Natural killer cell (primary cell): Measurements from ENCODE around the gene PIGL. TPM values are rescaled to one million over a fixed set of nuclear protein-coding genes. Genes with fewer than 3 reads are reported as not detected.

Experiments
- ATAC-seq, 3 donors: fragments of 150-1000 bp in 2 of 3; fragments of 200-7000 bp in 1 of 3; cut with Tn5 transposase; 1 replicate in 1 of 3; 2 replicates in 2 of 3; pipeline ENCODE4 v1.10.0; 2021; ENCODE audit warnings: mild to moderate bottlenecking in 2 of 3, moderate library complexity in 2 of 3
- DNase-seq, 2 donors: peaks; one replicate each; pipeline versions ENCODE4 v3.0.0 to v3.0.0-alpha.2; 2013 to 2021; ENCODE audit warnings: mixed read lengths in 1 of 2
- H3K27ac ChIP-seq: one replicate; pipeline ENCODE4 v1.5.1; 2013; ENCODE audit warnings: mild to moderate bottlenecking, low read length
- H3K27me3 ChIP-seq: one replicate; pipeline ENCODE4 v1.6.1; 2013; ENCODE audit warnings: low read length; ENCODE audit not compliant: control insufficient read depth, insufficient read depth
- H3K36me3 ChIP-seq: one replicate; pipeline ENCODE4 v1.6.1; 2013; ENCODE audit warnings: low read length; ENCODE audit not compliant: control insufficient read depth, insufficient read depth
- H3K4me1 ChIP-seq: one replicate; pipeline ENCODE4 v1.6.1; 2013; ENCODE audit warnings: low read length; ENCODE audit not compliant: control insufficient read depth, insufficient read depth
- H3K4me3 ChIP-seq: one replicate; pipeline ENCODE4 v1.5.1; 2013; ENCODE audit warnings: low read length
- H3K9me3 ChIP-seq: one replicate; pipeline ENCODE4 v1.6.1; 2013; ENCODE audit warnings: low read length; ENCODE audit not compliant: control insufficient read depth, insufficient read depth
- H3K27ac Mint-ChIP-seq, 2 donors: one replicate each; pipeline ENCODE4 v1.8.0; 2022; ENCODE audit warnings: mild to moderate bottlenecking in 2 of 2, mixed read lengths in 2 of 2, moderate library complexity in 1 of 2
- H3K27me3 Mint-ChIP-seq, 2 donors: one replicate each; pipeline ENCODE4 v1.8.0; 2022; ENCODE audit warnings: low read depth in 2 of 2, mixed read lengths in 2 of 2
- H3K36me3 Mint-ChIP-seq: one replicate; pipeline ENCODE4 v1.8.0; 2022; ENCODE audit warnings: mixed read lengths
- H3K4me1 Mint-ChIP-seq, 2 donors: one replicate each; pipeline ENCODE4 v1.8.0; 2022; ENCODE audit warnings: mixed read lengths in 2 of 2
- H3K4me3 Mint-ChIP-seq: one replicate; pipeline ENCODE4 v1.8.0; 2022; ENCODE audit warnings: mild to moderate bottlenecking, moderate library complexity, mixed read lengths
- H3K9me3 Mint-ChIP-seq, 2 donors: one replicate each; pipeline ENCODE4 v1.8.0; 2022; ENCODE audit warnings: mixed read lengths in 2 of 2
- CTCF ChIP-seq: fragments of 200-600 bp; IDR thresholded peaks from one replicate; pipeline ENCODE4 v1.8.0; 2022; ENCODE audit warnings: antibody characterized with exemption
- WGBS: methylation state at CpG from one replicate; pipeline ENCODE4 v1.1.7; 2013; ENCODE audit warnings: missing lambda C conversion rate; ENCODE audit not compliant: insufficient coverage; 5-methylcytosine and 5-hydroxymethylcytosine counted together
- intact Hi-C: fragments of 100-400 bp; cut with micrococcal nuclease; formaldehyde crosslinking; loops from one replicate; pipeline ENCODE4 v1.14.2; 2022
- total RNA-seq, 4 donors: library from RNA; stranded (reverse); fragments of 120-200 nt in 1 of 4; gene quantifications; one replicate each; pipeline versions ENCODE4 v1.2.3 to v1.2.4, GENCODE V29; 2013 to 2022

Gene PIGL
- total RNA-seq, 3 donors from 2014 or later (not counting 1 experiment from before 2014, with no cell fraction given) = 44.2 to 68.3 (median 47.9) TPM

DNA sequence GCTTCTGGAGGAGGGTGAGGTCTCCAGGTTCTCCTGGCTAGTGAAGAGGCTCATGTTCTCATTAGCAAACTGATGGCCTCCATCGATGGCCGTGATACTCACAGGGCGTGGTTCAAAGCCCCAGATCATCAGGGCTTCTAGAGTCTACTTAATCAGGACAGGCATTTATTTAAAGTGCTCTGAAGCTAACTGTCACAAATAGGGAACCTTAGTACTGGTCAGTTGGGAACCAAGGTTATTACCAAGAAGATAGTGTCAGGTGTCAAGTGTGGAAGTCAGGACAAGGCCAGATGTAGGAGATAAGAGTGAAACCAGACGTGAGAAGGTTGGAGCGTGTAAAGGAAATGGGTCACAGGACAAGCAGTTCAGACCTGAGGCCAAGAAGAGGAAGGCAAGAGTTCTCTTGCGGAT is 56.9 kb downstream of the PIGL start:
- H3K27ac Mint-ChIP-seq = peak overlapping the region in 1 of 2 donors; percentile 16
- no peaks in the 10 kb centered on the region for H3K27me3 Mint-ChIP-seq
- Histone ChIP-seq H3K4me3 (no peak overlapping the region), H3K27me3 (no peaks in the 10 kb centered on the region), H3K9me3 (no peaks in the 10 kb centered on the region), H3K4me1 (peaks cover 2% of the 10 kb centered on the region), H3K36me3 (no peaks in the 10 kb centered on the region), H3K27ac (no peak overlapping the region)
- H3K4me1 Mint-ChIP-seq = peaks cover 13 to 19% of the 10 kb centered on the region in 2 donors
- H3K4me3 Mint-ChIP-seq = no peak overlapping the region
- 84% methylated on average over 6 of the region's 6 CpGs for WGBS
- H3K9me3 Mint-ChIP-seq = no peaks in the 10 kb centered on the region
- no peak for DNase-seq
- intact Hi-C loops = no loop called here
- TF ChIP-seq CTCF = no peak
- no peaks in the 10 kb centered on the region for H3K36me3 Mint-ChIP-seq
- ATAC-seq = no peak

DNA sequence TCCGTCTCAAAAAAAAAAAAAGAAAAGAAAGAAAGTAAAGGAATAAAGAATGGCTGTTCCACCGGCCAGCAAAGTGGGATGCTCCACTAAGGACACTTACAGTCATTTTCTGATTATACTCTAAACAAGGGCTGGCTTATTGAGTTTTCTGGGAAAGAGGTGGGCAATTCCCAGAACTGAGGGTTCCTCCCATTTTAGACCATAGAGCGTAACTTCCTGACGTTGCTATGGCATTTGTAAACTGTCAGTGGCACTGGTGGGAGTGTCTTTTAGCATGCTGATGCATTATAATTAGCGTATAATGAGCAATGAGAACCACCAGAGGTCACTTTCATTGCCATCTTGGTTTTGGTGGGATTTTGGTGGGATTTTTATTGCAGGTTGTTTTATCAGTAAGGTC is 58.0 kb downstream of the PIGL start:
- no peak overlapping the region for H3K4me3 Mint-ChIP-seq
- DNase-seq (no peak), ATAC-seq (no peak)
- Histone ChIP-seq H3K27me3 (no peaks in the 10 kb centered on the region), H3K4me1 (no peaks in the 10 kb centered on the region), H3K27ac (no peak overlapping the region), H3K4me3 (no peak overlapping the region), H3K9me3 (no peaks in the 10 kb centered on the region), H3K36me3 (no peaks in the 10 kb centered on the region)
- WGBS = 97% methylated on average over 5 of the region's 5 CpGs
- H3K27ac Mint-ChIP-seq = no peak overlapping the region
- H3K4me1 Mint-ChIP-seq = peaks cover 6 to 13% of the 10 kb centered on the region in 2 donors
- no peak for TF ChIP-seq CTCF
- intact Hi-C loops = no loop called here
- no peaks in the 10 kb centered on the region for H3K9me3 Mint-ChIP-seq
- H3K36me3 Mint-ChIP-seq = no peaks in the 10 kb centered on the region
- H3K27me3 Mint-ChIP-seq = no peaks in the 10 kb centered on the region

DNA sequence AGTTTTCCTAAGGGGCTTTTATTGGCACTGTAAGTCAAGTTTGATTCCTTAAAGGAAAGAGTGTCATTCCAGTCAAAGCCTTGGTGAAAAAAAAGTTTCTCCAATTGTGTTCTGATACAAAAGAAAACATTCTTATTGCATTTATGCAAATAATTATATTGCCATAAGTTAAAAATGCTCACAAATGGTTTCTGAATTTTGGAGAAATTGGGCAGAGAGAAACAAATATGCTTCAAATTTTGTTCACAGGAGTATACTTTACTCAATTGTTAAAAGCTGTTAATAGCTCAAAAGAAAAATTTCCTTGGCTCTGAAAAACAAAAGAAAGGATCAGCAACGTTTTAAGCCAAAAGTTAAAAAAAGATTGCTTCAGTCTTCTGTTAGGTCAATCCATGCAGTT is 60.2 kb downstream of the PIGL start:
- ATAC-seq = no peak
- TF ChIP-seq CTCF = no peak
- no peak for DNase-seq
- Histone ChIP-seq H3K27me3 (no peaks in the 10 kb centered on the region), H3K27ac (no peak overlapping the region), H3K36me3 (no peaks in the 10 kb centered on the region), H3K4me1 (no peaks in the 10 kb centered on the region), H3K9me3 (no peaks in the 10 kb centered on the region), H3K4me3 (no peak overlapping the region)
- H3K4me3 Mint-ChIP-seq = no peak overlapping the region
- H3K27ac Mint-ChIP-seq = no peak overlapping the region
- H3K27me3 Mint-ChIP-seq = no peaks in the 10 kb centered on the region
- intact Hi-C loops = no loop called here
- H3K36me3 Mint-ChIP-seq = no peaks in the 10 kb centered on the region
- WGBS = 100% methylated on average over 1 of the region's 1 CpG
- peaks cover 6 to 13% of the 10 kb centered on the region in 2 donors for H3K4me1 Mint-ChIP-seq
- H3K9me3 Mint-ChIP-seq = no peaks in the 10 kb centered on the region

- Histone ChIP-seq H3K27ac (no peak overlapping the region), H3K4me3 (no peak overlapping the region), H3K27me3 (no peaks in the 10 kb centered on the region), H3K4me1 (peaks cover 16% of the 10 kb centered on the region), H3K9me3 (no peaks in the 10 kb centered on the region), H3K36me3 (no peaks in the 10 kb centered on the region)
- Mint-ChIP-seq H3K27me3 (no peaks in the 10 kb centered on the region), H3K4me1 (peaks cover 14 to 16% of the 10 kb centered on the region in 2 donors), H3K4me3 (no peak overlapping the region), H3K36me3 (no peaks in the 10 kb centered on the region), H3K9me3 (no peaks in the 10 kb centered on the region), H3K27ac (no peak overlapping the region)
- no peak for ATAC-seq
- no peak for DNase-seq
- no peak for TF ChIP-seq CTCF
- intact Hi-C loops = no loop called here
- 95% methylated on average over 1 of the region's 2 CpGs for WGBS
Measured at GRCh38 chr17:16281351-16281750, 64.3 kb downstream of the PIGL start.
